Measurements from ENCODE around the gene GPR141.

Gene GPR141

DNA sequence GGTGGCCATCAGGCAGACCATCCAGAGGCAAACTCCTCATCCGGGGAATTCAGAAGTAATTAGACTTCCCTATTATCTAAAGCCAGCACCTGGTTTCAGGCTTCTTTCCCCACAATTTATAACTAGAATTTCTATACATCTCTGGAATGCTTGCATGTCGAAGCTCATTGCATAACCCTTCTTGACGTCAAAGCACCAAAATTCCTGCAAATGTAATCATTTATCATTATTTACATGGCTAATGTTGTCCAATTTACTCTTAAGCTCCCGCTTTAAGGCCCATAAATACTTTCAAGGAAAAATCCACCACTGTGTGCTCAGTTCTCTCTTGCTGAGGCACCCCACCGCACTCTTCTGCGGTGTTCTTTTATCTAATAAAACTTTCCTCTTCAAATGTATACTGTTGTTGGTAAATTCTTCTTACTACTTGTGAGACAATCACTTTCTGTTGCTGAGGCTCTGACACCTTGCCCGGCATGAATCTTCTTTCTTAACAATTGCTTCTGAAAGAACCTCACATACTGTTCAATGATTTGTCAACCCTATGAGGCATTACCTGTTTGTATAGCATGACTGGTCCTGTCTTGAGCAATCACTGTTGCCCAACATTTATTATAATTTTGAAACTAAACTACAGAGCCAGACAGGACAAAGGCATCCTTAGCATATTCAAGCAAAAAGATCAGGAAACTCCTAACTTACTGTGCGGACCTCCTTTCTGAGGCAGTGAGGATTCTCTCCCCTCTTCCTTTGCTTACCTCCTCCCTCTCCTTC lies 17.4 kb upstream of the GPR141 start:
- Histone ChIP-seq H3K9me3 (ENCODE audit: control insufficient read depth, insufficient read depth, low read length) (no peaks in the 10 kb centered on the region), H3K4me3 (ENCODE audit: low read depth, low read length) (no peak overlapping the region), H3K36me3 (ENCODE audit: control insufficient read depth, insufficient read depth, low read length) (no peaks in the 10 kb centered on the region), H3K4me1 (ENCODE audit: control insufficient read depth, insufficient read depth, low read length) (peaks cover 19% of the 10 kb centered on the region), H3K27me3 (ENCODE audit: control insufficient read depth, insufficient read depth, low read length) (no peaks in the 10 kb centered on the region), H3K9ac (ENCODE audit: low read depth, low read length) (no peak overlapping the region)

DNA sequence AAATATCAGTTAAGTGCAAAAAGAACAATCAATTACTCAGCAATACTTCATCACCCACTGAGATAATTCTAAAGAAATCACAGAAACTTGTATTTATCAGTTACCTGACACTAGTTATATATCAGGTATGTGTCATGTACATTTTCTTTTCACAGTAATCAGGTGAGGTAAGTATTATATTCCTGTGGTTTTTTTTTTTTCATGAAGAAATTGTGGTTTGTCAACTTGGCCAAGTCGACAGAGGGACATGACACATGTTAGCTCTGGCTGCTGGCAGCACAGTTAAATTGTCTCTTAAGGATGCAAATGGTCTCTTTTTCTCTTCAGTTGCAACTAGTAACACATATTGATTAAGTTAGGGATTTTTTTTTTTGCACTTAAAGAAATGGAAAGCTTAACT lies 13.7 kb upstream of the GPR141 start:
- Histone ChIP-seq H3K4me3 (ENCODE audit: low read depth, low read length) (no peak overlapping the region), H3K36me3 (ENCODE audit: control insufficient read depth, insufficient read depth, low read length) (no peaks in the 10 kb centered on the region), H3K27me3 (ENCODE audit: control insufficient read depth, insufficient read depth, low read length) (no peaks in the 10 kb centered on the region), H3K4me1 (ENCODE audit: control insufficient read depth, insufficient read depth, low read length) (peaks cover 14% of the 10 kb centered on the region), H3K9ac (ENCODE audit: low read depth, low read length) (no peak overlapping the region), H3K9me3 (ENCODE audit: control insufficient read depth, insufficient read depth, low read length) (no peaks in the 10 kb centered on the region)

DNA sequence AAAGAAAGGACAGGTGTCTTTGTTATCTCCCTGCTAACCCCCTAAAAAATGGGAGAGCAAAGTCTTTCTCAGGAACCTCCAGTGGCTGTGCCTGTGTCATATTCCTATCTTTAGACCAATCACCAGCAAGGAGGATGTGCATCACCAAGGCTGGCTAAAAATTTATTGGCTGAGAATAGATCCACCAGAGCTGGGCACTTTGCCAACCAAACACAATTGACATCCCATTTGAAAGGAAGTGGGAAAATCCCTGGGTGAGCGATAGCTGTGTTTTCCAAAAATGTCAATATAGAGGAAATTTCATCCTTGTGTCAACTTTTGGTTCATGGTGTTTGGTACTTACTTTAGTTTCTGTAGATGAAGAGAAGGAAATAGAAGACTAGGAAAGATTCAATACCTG lies 13.1 kb upstream of the GPR141 start:
- Histone ChIP-seq H3K9ac (ENCODE audit: low read depth, low read length) (no peak overlapping the region), H3K4me3 (ENCODE audit: low read depth, low read length) (no peak overlapping the region), H3K36me3 (ENCODE audit: control insufficient read depth, insufficient read depth, low read length) (no peaks in the 10 kb centered on the region), H3K9me3 (ENCODE audit: control insufficient read depth, insufficient read depth, low read length) (no peaks in the 10 kb centered on the region), H3K27me3 (ENCODE audit: control insufficient read depth, insufficient read depth, low read length) (no peaks in the 10 kb centered on the region), H3K4me1 (ENCODE audit: control insufficient read depth, insufficient read depth, low read length) (peaks cover 9% of the 10 kb centered on the region)

DNA sequence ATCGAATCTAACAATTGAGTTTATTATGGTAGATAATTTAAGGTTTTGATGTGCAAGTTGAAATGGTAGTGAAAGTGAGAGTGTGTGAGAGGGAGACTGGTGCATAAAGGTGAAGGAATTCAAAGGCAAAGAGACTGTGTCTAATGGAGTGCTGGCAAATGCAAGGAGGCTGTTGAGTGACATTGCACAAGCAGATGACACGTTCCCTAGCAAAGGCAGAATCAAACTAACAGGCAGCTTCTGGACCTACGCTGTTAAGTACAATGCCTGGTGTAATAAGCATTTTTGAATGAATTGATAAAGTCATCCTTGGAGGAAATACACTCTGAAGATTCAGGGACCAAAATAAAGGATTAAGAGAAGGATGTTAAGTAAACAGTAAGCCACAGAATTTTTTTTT lies 11.7 kb upstream of the GPR141 start:
- Histone ChIP-seq H3K9me3 (ENCODE audit: control insufficient read depth, insufficient read depth, low read length) (no peaks in the 10 kb centered on the region), H3K9ac (ENCODE audit: low read depth, low read length) (no peak overlapping the region), H3K4me1 (ENCODE audit: control insufficient read depth, insufficient read depth, low read length) (no peaks in the 10 kb centered on the region), H3K36me3 (ENCODE audit: control insufficient read depth, insufficient read depth, low read length) (no peaks in the 10 kb centered on the region), H3K4me3 (ENCODE audit: low read depth, low read length) (no peak overlapping the region), H3K27me3 (ENCODE audit: control insufficient read depth, insufficient read depth, low read length) (no peaks in the 10 kb centered on the region)

DNA sequence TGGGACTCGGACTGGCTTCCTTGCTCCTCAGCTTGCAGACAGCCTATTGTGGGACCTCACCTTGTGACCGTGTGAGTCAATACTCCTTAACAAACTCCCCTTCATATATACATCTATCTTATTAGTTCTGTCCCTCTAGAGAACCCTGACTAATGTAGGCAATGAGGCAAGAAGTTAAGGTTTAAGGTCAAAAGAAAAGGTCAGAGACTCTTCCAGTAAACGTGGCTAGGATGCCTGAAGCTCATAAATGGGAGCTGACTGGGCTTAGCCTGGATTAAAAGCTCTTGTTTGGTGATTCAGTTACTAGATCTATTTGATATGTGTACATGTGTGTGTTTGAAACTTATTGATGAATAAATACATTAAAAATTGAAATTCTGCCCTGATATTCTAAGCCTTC lies 10.6 kb upstream of the GPR141 start:
- Histone ChIP-seq H3K9me3 (ENCODE audit: control insufficient read depth, insufficient read depth, low read length) (no peaks in the 10 kb centered on the region), H3K9ac (ENCODE audit: low read depth, low read length) (no peak overlapping the region), H3K27me3 (ENCODE audit: control insufficient read depth, insufficient read depth, low read length) (no peaks in the 10 kb centered on the region), H3K4me1 (ENCODE audit: control insufficient read depth, insufficient read depth, low read length) (no peaks in the 10 kb centered on the region), H3K4me3 (ENCODE audit: low read depth, low read length) (no peak overlapping the region), H3K36me3 (ENCODE audit: control insufficient read depth, insufficient read depth, low read length) (no peaks in the 10 kb centered on the region)

DNA sequence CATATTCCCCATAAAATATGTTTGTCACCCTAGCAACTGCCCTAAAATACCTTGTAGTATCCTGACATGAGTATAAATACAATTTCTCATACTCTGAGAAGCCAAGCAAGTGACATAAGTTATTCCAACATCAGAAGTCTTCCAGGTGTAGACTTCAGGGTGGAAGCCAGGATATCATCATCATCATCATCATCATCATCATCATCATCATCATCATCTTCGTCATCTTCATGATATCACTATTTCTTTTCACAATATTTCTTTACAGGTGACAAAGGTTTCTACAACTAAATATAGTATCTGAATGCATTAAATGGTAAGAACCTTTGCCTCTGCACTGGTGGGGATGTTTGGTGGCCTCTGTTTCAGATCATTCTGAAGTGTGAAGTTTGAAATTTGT lies 10.0 kb upstream of the GPR141 start:
- Histone ChIP-seq H3K9me3 (ENCODE audit: control insufficient read depth, insufficient read depth, low read length) (no peaks in the 10 kb centered on the region), H3K36me3 (ENCODE audit: control insufficient read depth, insufficient read depth, low read length) (no peaks in the 10 kb centered on the region), H3K4me1 (ENCODE audit: control insufficient read depth, insufficient read depth, low read length) (no peaks in the 10 kb centered on the region), H3K27me3 (ENCODE audit: control insufficient read depth, insufficient read depth, low read length) (no peaks in the 10 kb centered on the region), H3K4me3 (ENCODE audit: low read depth, low read length) (no peak overlapping the region), H3K9ac (ENCODE audit: low read depth, low read length) (no peak overlapping the region)

DNA sequence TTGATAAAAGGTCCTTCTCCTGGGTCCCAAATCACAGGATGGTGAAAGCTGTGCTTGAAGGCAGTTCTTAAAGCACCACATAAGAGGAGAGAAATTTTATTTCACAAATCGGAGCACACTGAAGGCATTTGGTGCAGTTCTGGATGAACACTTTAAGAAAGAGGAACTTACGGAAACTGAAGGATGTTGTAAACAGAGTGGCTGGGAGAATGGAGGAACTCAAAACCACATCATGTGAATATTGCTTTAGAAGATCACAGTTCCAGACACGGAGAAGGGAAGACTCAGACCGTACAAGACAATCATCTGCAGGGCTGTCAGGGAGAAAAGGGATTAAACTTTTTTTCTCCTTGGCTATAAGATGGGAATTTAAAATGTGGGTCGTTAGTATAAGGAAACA lies 9.0 kb upstream of the GPR141 start:
- Histone ChIP-seq H3K27me3 (ENCODE audit: control insufficient read depth, insufficient read depth, low read length) (no peaks in the 10 kb centered on the region), H3K9ac (ENCODE audit: low read depth, low read length) (no peak overlapping the region), H3K36me3 (ENCODE audit: control insufficient read depth, insufficient read depth, low read length) (no peaks in the 10 kb centered on the region), H3K4me3 (ENCODE audit: low read depth, low read length) (no peak overlapping the region), H3K4me1 (ENCODE audit: control insufficient read depth, insufficient read depth, low read length) (no peaks in the 10 kb centered on the region), H3K9me3 (ENCODE audit: control insufficient read depth, insufficient read depth, low read length) (no peaks in the 10 kb centered on the region)

DNA sequence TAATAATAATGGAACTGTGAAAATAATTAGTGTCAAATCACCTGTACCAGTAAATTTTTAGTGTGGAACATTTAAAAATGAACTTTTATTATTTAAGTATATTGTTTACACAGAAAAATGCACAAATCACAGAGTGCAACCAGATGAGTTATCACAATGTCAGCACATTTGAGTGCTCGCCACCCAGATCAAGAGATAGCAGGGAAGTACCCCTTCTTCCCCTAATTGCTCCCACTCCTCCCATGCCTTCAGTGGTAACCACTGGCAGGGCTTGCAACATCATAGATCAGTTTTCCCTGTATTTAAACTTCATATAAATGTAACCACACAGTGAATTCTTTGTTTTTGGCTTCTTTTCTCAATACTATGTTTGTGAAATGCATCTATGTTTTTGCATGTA lies 7.8 kb upstream of the GPR141 start:
- Histone ChIP-seq H3K9ac (ENCODE audit: low read depth, low read length) (no peak overlapping the region), H3K4me3 (ENCODE audit: low read depth, low read length) (no peak overlapping the region), H3K36me3 (ENCODE audit: control insufficient read depth, insufficient read depth, low read length) (no peaks in the 10 kb centered on the region), H3K9me3 (ENCODE audit: control insufficient read depth, insufficient read depth, low read length) (no peaks in the 10 kb centered on the region), H3K27me3 (ENCODE audit: control insufficient read depth, insufficient read depth, low read length) (no peaks in the 10 kb centered on the region), H3K4me1 (ENCODE audit: control insufficient read depth, insufficient read depth, low read length) (no peaks in the 10 kb centered on the region)

DNA sequence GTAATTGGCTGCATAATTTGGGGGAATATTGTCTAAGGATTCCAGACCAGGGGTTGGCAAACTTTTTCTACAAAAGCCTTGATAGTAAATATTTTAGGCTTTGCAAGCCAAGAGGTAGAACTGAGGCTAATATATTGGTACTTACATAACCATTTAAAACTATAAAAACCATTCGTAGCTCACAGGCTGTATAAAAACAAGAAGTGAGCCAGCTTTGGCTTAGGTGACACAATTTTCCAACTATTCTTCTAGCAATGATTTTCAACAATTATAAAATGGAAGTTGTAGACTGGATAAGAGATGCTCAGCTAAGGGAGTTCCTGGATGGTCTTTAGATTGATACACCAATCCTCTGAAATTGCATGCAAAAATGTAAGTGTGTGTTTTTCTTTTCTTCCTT lies 1.4 kb downstream of the GPR141 start:
- Histone ChIP-seq H3K9ac (ENCODE audit: low read depth, low read length) (no peak overlapping the region), H3K9me3 (ENCODE audit: control insufficient read depth, insufficient read depth, low read length) (no peaks in the 10 kb centered on the region), H3K4me3 (ENCODE audit: low read depth, low read length) (no peak overlapping the region), H3K36me3 (ENCODE audit: control insufficient read depth, insufficient read depth, low read length) (no peaks in the 10 kb centered on the region), H3K4me1 (ENCODE audit: control insufficient read depth, insufficient read depth, low read length) (peaks cover 9% of the 10 kb centered on the region), H3K27me3 (ENCODE audit: control insufficient read depth, insufficient read depth, low read length) (no peaks in the 10 kb centered on the region)

DNA sequence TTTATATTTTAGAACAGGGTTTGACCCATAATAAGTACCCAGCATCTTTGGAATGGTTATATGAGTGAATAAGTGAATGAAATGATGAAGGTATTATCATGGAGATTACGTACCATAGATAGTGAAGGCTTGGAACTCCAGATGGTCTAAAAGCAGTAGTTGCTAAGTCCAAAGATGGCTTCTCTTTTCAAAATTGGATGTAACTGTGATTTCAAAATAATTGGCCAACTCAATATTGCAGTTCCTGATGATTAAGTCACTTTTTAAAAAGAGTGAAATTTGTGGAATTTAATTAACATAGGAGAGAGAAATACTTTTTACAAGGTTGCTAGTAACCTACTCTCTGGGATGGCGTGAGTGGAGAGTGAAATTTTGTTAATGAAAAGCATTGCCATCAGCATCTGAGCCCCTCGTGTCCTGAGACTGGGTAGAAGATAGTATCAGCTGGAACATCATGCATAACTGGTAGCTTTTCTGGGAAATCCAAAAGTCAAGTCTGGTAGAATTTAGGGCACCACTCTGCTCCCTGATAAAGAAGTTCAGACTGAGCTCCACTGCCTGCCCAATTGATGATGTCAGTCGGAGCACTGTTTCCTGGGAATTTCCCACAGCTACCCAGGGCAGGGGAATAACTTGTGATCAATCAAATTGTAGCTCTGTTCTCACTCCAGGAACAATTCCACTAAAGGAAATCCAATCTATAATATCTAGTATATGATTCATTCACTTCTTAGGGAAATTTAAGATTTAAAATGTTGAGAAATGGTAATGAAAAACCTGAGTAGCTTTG lies 3.2 kb downstream of the GPR141 start:
- Histone ChIP-seq H3K9me3 (ENCODE audit: control insufficient read depth, insufficient read depth, low read length) (no peaks in the 10 kb centered on the region), H3K4me1 (ENCODE audit: control insufficient read depth, insufficient read depth, low read length) (peaks cover 9% of the 10 kb centered on the region), H3K4me3 (ENCODE audit: low read depth, low read length) (no peak overlapping the region), H3K27me3 (ENCODE audit: control insufficient read depth, insufficient read depth, low read length) (no peaks in the 10 kb centered on the region), H3K36me3 (ENCODE audit: control insufficient read depth, insufficient read depth, low read length) (no peaks in the 10 kb centered on the region), H3K9ac (ENCODE audit: low read depth, low read length) (no peak overlapping the region)

DNA sequence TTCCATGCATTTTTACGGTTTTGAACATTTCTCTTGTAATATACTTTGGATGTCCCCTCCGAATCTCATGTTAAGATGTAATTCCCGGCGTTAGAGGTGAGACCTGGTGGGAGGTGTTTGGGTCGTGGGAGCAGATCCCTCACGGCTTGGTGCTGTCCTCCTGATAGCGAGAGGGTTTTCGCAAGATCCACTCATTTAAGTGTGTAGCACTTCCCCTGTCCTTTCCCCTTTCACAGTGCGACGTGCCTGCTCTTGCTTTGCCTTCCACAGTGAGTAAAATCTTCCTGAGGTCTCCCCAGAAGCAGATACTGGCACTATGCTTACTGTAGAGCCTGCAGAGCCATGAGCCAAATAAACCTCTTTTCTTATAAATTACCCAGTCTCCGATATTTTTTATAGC lies 6.6 kb downstream of the GPR141 start:
- Histone ChIP-seq H3K9me3 (ENCODE audit: control insufficient read depth, insufficient read depth, low read length) (no peaks in the 10 kb centered on the region), H3K4me1 (ENCODE audit: control insufficient read depth, insufficient read depth, low read length) (peaks cover 5% of the 10 kb centered on the region), H3K27me3 (ENCODE audit: control insufficient read depth, insufficient read depth, low read length) (no peaks in the 10 kb centered on the region), H3K9ac (ENCODE audit: low read depth, low read length) (no peak overlapping the region), H3K36me3 (ENCODE audit: control insufficient read depth, insufficient read depth, low read length) (no peaks in the 10 kb centered on the region), H3K4me3 (ENCODE audit: low read depth, low read length) (no peak overlapping the region)
